GM18519 (cell line): ENCODE results near the gene MICU2.

Source experiments
- ATAC-seq: cut with Tn5 transposase; IDR thresholded peaks from one replicate; pipeline ENCODE4 v1.9.1; 2021; ENCODE audit warnings: mild to moderate bottlenecking, moderate library complexity; ENCODE audit not compliant: unreplicated experiment, low FRiP score

MICU2 gene, protein sequence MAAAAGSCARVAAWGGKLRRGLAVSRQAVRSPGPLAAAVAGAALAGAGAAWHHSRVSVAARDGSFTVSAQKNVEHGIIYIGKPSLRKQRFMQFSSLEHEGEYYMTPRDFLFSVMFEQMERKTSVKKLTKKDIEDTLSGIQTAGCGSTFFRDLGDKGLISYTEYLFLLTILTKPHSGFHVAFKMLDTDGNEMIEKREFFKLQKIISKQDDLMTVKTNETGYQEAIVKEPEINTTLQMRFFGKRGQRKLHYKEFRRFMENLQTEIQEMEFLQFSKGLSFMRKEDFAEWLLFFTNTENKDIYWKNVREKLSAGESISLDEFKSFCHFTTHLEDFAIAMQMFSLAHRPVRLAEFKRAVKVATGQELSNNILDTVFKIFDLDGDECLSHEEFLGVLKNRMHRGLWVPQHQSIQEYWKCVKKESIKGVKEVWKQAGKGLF

DNA sequence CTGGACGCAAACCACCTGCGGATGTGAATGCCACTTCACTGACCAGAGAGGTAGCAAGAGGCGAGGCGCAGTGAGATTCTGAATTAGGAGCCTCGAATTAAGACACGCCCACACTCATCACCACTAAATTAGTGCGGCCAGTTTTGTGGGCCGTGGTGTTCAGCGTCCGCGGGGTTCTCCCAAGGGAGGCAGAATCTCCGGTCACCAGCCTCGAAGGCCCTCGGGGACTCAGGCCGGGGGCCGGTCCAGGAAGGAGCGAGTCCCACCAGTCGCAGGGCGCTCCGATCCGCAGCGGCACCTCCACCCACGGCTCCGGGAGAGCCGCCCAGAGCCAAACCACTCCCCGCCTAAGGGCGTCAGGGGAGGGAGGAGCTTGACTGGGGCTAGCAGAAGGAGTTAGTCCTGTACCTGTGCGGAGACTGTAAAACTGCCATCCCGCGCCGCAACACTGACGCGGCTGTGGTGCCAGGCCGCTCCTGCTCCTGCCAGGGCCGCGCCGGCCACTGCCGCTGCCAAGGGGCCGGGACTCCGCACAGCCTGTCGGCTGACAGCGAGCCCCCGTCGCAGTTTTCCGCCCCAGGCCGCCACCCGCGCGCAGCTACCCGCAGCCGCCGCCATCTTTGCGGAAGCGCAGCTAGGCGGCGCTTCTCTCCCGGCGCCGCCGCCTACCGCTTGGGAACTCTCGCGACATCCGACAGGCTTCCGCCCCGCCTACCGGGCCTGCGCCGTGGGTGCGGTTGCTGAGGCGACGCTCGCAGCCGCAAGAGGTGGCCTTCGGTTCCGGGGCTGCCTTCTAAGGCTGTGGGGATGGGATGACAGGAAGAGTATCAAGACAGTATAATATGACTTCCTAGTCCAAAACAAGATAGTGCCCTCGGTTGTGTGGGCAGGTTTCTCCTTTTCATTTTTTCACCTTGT is at the start of gene MICU2:
Gene MICU2, minus strand, starts transcription at position 640 of the 918 bp plus-strand sequence. Its CDS starts 22 bp downstream, at position 618.
- ATAC-seq, result peak; percentile 84

DNA sequence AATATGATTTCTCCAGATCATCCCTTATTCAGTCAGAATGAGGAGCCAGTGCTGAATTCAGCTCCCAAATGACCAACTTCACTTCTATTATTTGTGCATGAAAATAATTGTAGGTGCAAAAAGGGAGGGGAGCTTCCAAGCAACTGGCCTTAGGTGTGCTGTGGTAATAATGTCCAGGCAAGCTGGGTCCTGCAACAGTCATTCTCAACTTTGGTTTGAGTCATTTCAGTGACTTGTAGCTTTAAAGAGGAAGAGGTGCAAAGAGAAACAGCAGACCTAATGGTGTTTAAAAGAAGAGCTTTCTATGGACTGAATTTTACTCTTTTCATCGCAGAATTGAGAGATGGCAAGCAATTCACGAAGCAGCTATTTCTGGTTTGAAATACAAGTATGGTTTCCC is 37.7 kb upstream of the MICU2 start:
- ATAC-seq, result no peak

GRCh38 chr13:21639561-21639960 is 35.6 kb upstream of the MICU2 start:
- no peak for ATAC-seq

DNA sequence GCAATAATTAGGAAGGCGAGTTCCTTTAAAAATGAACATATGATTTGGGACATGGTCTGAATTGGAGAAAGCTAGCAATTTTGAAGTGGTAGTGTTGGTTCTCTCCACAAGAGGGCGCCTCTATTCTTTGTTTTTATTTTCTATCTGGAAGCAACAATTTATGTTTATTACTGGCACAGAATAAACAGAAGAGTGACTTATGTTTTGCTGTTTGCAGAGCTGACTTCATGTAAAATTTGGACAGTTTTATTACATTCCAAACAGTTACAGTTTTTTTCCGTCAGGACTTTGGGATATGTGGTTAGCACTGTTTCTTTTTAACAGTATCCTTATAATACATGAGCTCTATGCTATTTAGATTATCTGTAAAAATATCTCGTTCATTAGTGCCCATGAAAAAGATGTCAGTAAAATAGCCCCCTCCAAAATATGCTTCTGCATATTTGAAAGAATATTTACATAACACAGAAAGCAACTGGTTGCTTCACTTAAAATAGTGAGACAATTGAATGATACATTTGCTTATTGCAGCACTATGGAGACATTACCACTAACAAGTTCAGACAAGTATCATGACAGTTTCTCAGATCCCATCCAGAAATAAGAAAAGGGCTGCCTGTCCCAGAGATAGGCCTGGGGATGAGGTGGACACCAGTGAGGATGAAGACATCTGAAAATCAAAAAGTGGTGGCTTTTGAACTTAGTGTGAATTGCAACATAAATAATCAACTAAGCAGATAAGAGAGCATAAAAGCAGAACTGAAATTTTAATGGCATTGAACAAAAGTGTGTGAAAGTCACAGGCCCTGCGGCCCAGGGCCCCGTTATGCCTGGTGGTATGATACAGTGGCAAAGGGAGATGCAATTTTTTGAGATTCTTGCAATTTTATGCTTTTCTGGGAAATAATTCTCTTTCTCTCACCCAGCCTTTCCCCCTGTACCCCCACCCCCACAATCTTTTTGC is 34.6 kb upstream of the MICU2 start:
- ATAC-seq, result no peak

DNA sequence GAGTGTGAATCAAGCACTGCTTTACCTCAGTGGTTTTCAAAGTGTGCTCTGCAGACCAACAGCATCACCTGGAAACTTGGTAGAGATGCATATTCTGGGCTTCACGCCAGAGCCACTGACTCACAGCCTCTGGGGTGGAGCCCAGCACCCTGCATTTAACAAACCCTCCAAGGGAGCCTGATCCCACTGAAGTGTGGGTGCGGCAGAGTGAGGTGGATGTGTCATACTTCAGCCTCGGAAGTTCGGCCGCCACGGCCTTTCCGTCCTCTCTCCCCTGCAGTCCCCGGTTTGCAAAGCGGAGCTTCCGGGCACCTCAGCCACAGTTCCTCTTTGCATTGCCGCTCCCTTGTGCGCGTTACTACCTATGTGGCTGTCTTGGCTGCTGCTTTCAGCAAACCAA is 33.3 kb upstream of the MICU2 start:
- no peak for ATAC-seq

DNA sequence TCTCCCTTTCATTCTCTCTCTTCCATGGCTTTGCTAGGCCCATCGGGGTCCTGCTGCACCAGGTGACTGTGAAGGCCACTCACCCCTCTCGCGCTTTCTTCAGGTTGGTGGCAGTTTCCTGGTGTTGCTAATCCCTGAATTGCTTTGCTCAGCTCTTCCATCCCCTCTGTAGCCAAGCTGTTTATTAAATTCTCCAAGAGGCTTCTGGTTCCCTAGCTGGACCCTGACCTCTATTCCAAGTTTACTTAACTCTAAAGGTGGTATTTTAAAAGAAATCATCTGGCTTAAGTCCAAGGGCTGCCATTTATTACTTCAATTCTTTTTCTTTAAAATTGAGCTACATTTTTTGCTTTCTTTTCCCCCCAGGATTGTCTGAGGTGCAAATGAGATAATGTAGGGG is 32.7 kb upstream of the MICU2 start:
- ATAC-seq, result no peak

DNA sequence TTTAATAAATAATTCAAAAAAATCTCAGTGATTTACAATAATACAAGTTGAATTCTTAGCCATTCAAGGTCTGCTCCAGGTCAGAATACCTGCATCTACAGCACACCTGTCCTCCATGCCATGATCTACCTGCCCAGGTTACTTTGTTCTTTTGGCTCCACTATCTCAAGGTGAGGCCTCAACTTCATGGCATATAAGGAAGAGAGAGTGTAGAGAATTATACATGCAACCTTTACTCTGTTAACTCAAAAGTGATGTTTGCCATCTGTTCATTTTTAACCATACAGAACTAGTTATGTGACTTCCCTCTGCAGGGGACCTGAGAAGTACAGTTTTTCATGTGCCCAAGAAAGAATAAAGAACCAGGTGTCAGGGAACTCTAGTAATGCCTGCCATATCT is 28.2 kb upstream of the MICU2 start:
- ATAC-seq, result no peak

GRCh38 chr13:21625366-21625765 is 21.4 kb upstream of the MICU2 start:
- no peak for ATAC-seq

GRCh38 chr13:21620861-21621260 is 16.9 kb upstream of the MICU2 start:
- no peak for ATAC-seq

DNA sequence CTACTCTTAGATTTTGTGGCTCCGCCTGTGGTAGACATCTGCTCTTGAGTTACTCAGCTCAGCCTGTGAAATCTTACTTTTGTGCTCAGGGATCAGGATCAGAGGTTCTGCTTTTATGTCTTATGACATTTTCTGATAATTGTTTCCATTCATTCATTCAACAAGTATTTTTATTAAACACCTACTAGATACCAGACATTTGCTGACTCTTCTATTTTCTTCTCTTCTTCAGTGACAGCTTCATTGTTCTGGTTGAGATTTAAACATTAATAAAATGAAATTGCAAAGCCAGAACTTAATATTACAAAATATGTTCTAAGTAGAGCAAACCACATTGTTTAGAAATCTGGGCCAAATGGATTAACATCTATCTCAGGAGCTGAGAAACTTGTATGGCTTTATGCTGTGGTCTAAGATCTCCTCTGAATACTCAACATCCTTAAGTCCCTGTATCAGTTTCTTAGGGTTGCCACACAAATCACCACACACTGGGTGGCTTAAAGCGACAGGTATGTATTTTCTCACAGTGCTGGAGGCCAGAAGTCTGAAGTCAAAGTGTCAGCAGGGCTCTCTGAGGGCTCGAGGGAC is 15.8 kb upstream of the MICU2 start:
- ATAC-seq, result no peak

- ATAC-seq, result no peak
These were observed 12.9 kb upstream of the MICU2 start for GRCh38 chr13:21616880-21617279.

GRCh38 chr13:21616205-21616866 is 12.4 kb upstream of the MICU2 start:
- ATAC-seq, result no peak

DNA sequence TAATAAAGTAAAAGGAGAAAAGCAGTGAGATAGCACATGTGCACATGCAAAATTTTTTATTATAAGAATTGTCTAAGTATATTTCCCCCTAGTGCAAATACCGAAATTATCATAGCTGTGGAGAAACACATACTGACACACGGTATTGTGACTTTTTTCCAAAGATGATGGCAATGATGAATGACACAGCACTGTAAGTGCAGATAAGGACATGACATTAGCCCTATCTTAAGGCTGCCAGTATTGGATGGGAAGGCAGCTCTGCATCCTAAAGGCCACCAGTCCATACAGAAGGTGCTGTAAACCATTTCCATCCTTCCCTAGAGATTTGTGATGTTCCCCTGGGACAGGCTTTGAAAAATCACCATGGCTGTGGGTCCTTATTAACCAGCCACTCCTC is 11.5 kb upstream of the MICU2 start:
- ATAC-seq, result no peak

GRCh38 chr13:21613791-21614190 is 9.8 kb upstream of the MICU2 start:
- no peak for ATAC-seq

GRCh38 chr13:21611385-21611784 is 7.4 kb upstream of the MICU2 start:
- no peak for ATAC-seq

DNA sequence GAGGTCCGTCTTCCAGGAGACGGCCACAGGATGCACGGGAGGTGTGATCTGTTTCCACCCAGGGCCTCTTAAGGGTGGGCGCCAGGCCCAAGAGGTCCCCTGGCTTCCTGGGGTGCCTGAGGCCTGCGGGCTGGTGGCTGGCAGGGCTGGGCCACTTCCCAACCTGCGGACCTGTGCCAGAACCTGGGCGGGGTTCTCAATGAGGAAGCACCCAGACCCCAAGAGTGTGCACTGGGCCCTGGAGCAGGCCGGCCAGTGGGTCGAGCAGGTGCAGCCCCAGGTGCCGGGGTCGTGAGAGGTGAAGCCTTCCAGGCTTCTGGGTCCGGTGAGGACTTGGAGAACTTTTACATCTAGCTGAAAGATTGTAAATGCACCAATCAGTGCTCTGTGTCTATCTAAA is 6.7 kb upstream of the MICU2 start:
- ATAC-seq, result no peak

DNA sequence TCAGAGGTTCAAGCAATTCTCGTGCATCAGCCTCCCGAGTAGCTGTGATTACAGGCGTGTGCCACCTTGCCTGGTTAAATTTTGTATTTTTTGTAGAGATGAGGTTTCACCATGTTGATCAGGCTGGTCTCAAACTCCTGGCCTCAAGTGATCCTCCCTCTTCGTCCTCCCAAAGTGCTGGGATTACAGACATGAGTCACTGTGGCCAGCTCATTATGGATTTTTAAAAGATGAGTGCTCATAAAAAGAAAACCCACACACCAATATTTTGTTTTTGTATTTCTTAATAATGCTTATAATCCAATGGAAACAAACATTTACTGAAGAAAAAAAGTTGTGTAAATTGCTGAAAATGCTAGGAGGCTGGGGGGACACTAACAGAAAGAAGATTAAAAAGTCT is 5.0 kb upstream of the MICU2 start:
- no peak for ATAC-seq

DNA sequence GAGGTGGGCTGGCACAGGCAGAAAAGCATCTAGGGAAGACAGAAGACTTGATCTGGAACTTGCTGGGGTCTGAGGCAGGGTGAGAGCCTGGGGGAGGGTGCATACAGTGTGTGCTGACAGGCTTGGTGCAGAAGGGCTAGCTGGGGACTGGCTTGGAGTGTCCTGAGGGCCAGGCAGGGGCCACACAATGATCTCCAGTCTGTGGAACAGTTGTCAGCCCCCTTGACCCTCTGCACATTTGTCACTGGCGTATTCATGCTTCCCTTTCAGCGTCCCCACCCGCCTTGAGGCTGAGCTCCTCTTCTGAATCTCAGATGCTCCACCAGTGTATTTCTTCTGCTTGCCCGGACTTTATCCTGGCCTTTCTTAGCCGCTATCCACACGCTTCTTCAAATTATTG is 2.8 kb upstream of the MICU2 start:
- ATAC-seq, result no peak

DNA sequence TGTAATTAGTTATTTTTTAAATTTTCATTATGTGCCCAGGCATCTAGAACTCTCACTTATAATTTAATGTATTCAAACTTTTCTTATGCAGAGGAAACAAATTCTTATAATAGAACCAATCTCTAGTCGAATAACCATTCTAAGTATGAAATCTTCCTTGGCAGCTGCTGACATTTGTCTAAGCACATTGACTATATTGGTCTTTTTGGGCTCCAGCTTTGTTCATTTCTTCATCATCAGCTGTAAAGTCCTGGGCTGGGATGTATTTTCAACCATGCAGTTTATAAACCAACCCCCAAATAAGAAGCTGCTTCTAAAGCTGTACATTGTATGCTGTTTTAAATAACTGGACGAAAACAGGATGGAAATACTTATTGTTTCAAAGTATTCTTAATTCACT is 2.3 kb upstream of the MICU2 start:
- no peak for ATAC-seq

GRCh38 chr13:21596722-21597121 is 7.2 kb downstream of the MICU2 start:
- ATAC-seq, result no peak
